K562 (cell line): Measurements from ENCODE around the gene ASB2. TPM values are rescaled to one million over a fixed set of nuclear protein-coding genes. Genes with fewer than 3 reads are reported as not detected.

Source experiments
- ATAC-seq: fragments of 200-7000 bp; cut with Tn5 transposase; 3 replicates; pipeline ENCODE4 v1.9.1; 2020; ENCODE audit warnings: moderate library complexity
- BruUV-seq: library from RNA; stranded (reverse); fragments of 400-500 nt; replicated peaks from 2 replicates; lab custom pipeline; 2021; lab: Mats Ljungman, UMichigan
- CTCF ChIA-PET: fragments of 300-600 bp; formaldehyde crosslinking; extraction: SDS; loops from one replicate; lab custom pipeline; 2021; ENCODE audit warnings: low intra/inter-chr PET ratio; lab: Yijun Ruan, JAX
- POLR2A ChIA-PET: fragments of 300-600, 350-650 bp; sonication (Branson Sonifier 250); formaldehyde crosslinking; extraction: SDS; loops from one replicate; lab custom pipeline; 2021; ENCODE audit warnings: antibody characterized with exemption, inconsistent platforms; lab: Yijun Ruan, JAX
- DNase-seq, 4 experiments: peaks; one replicate each; pipeline versions ENCODE4 v3.0.0 to v3.0.0-alpha.2; 2011 to 2018; ENCODE audit warnings: low spot score in 3 of 4, mixed read lengths in 3 of 4; ENCODE audit errors: extremely low read depth in 1 of 4
- FAIRE-seq: peaks from 2 replicates; lab custom pipeline; 2011; peaks lifted over from hg19 to GRCh38; lab: Jason Lieb, UNC
- H2AFZ ChIP-seq: 2 replicates; pipeline ENCODE4 v1.6.0; 2011; ENCODE audit warnings: low read depth, low read length, control low read depth, inconsistent platforms
- H3K27ac ChIP-seq: fragments of 200-600 bp; 3 replicates; pipeline ENCODE4 v1.8.0; 2011; ENCODE audit warnings: low read depth, mild to moderate bottlenecking, control low read depth, inconsistent platforms, low read length, moderate library complexity, mixed read lengths; ENCODE audit errors: extremely low read depth
- H3K27me3 ChIP-seq, 2 experiments: fragments of 300-600 bp in 1 of 2; 2 replicates in 1 of 2; 3 replicates in 1 of 2; pipeline versions ENCODE4 v1.6.0 to v1.8.0; 2011; ENCODE audit warnings: inconsistent platforms in 2 of 2, low read length in 2 of 2, mild to moderate bottlenecking in 1 of 2, mixed read lengths in 1 of 2, moderate library complexity in 1 of 2; ENCODE audit not compliant: control insufficient read depth in 2 of 2, insufficient read depth in 2 of 2
- H3K36me3 ChIP-seq: fragments of 300-600 bp; 3 replicates; pipeline ENCODE4 v1.8.0; 2011; ENCODE audit warnings: mild to moderate bottlenecking, low read length, inconsistent platforms; ENCODE audit not compliant: control insufficient read depth, insufficient read depth
- H3K4me1 ChIP-seq, 2 experiments: fragments of 200-600 bp in 1 of 2; replicated peaks in 1 of 2; 2 replicates in 1 of 2; 3 replicates in 1 of 2; pipeline versions ENCODE4 v1.5.1 to v1.8.0; 2011; ENCODE audit warnings: inconsistent platforms in 2 of 2, low read length in 2 of 2, mild to moderate bottlenecking in 1 of 2, mixed read lengths in 1 of 2, moderate library complexity in 1 of 2; ENCODE audit not compliant: control insufficient read depth in 2 of 2, insufficient read depth in 2 of 2
- H3K4me2 ChIP-seq: 2 replicates; pipeline ENCODE4 v1.6.1; 2011; ENCODE audit warnings: low read length, control low read depth, inconsistent platforms, mixed read lengths; ENCODE audit not compliant: insufficient read depth
- H3K4me3 ChIP-seq: fragments of 200-600 bp; sonication (generic), shearing (Covaris generic); 2 replicates; pipeline ENCODE4 v1.5.1; 2016; ENCODE audit warnings: control low read depth, inconsistent platforms
- H3K79me2 ChIP-seq: fragments of 200-600 bp; 3 replicates; pipeline ENCODE4 v1.8.0; 2011; ENCODE audit warnings: low read length, inconsistent platforms; ENCODE audit not compliant: control insufficient read depth, insufficient read depth
- H3K9ac ChIP-seq, 2 experiments: 2 replicates each; pipeline versions ENCODE4 v1.6.0 to v1.6.1; 2011; ENCODE audit warnings: low read depth in 2 of 2, low read length in 2 of 2, control low read depth in 1 of 2, inconsistent platforms in 1 of 2, mild to moderate bottlenecking in 1 of 2, mixed read lengths in 1 of 2; ENCODE audit not compliant: insufficient read depth in 1 of 2
- H3K9me1 ChIP-seq: one replicate; pipeline ENCODE4 v1.6.0; 2011; ENCODE audit warnings: inconsistent platforms, mild to moderate bottlenecking, low read length, moderate library complexity; ENCODE audit not compliant: control insufficient read depth, insufficient read depth
- H3K9me3 ChIP-seq: replicated peaks from 2 replicates; pipeline ENCODE4 v1.5.1; 2011; ENCODE audit warnings: low read depth, low read length, inconsistent platforms; ENCODE audit not compliant: control insufficient read depth, insufficient read depth
- H4K20me1 ChIP-seq: replicated peaks from 2 replicates; pipeline ENCODE4 v1.6.1; 2011; ENCODE audit warnings: low read length, inconsistent platforms, mixed read lengths; ENCODE audit not compliant: control insufficient read depth, insufficient read depth
- ELK3 ChIP-seq: fragments of 450-650 bp; formaldehyde crosslinking; IDR thresholded peaks from 2 replicates; pipeline ENCODE4 v1.4.0; 2020; ENCODE audit warnings: mild to moderate bottlenecking
- ZNF24 ChIP-seq: fragments of 450-650 bp; IDR thresholded peaks from 2 replicates; pipeline ENCODE4 v1.6.1; 2016
- ZNF77 ChIP-seq: fragments of 250-450 bp; sonication (Bioruptor Pico); IDR thresholded peaks from 2 replicates; pipeline ENCODE4 v1.5.0; 2020
- WGBS: fragments of 100-300 bp; shearing (Covaris generic); methylation state at CpG from one replicate; pipeline ENCODE4 v1.1.6; 2016; ENCODE audit warnings: low coverage, mixed read lengths; ENCODE audit not compliant: insufficient coverage; ENCODE audit errors: missing lambda C conversion rate; 5-methylcytosine and 5-hydroxymethylcytosine counted together
- in situ Hi-C: fragments of 300-500 bp; cut with MboI; formaldehyde crosslinking; loops from 4 replicates; pipeline ENCODE4 v1.15.0; 2018; ENCODE audit warnings: inconsistent platforms, mixed read lengths
- intact Hi-C: fragments of 100-400 bp; cut with micrococcal nuclease; formaldehyde crosslinking; loops from 2 replicates; pipeline ENCODE4 v1.14.2; 2022
- polyA plus RNA-seq, 8 experiments: library from polyadenylated mRNA; depleted of rRNA in 4 of 8; stranded (reverse) in 5 of 8; unstranded in 3 of 8; fragments of >200 nt; fragmentation: Nextera tagmentation in 2 of 8; fragmentation: Illumina TruSeq in 1 of 8; extraction: Ambion mirVana in 2 of 8; extraction: Trizol in 1 of 8; gene quantifications; 2 replicates each; pipeline versions ENCODE4 v1.2.1 to v1.2.3, GENCODE V29; 2011 to 2014; ENCODE audit warnings: inconsistent platforms in 1 of 8, missing spikeins in 1 of 8
- total RNA-seq, 7 experiments: library from RNA; depleted of rRNA in 6 of 7; stranded (reverse); fragments of >200 nt in 6 of 7; fragmentation: Illumina TruSeq in 2 of 7; extraction: Trizol in 2 of 7; gene quantifications; 2 replicates each; pipeline versions ENCODE4 v1.2.1 to v1.2.3, GENCODE V29; 2011 to 2021; ENCODE audit warnings: low replicate concordance in 1 of 7
- TF ChIP-seq, protein P1 (sequence below): fragments of 200-400 bp; formaldehyde crosslinking; IDR thresholded peaks from 2 replicates; pipeline ENCODE4 v1.6.1; 2017; ENCODE audit warnings: mild to moderate bottlenecking, low read depth, low read length, moderate library complexity
- TF ChIP-seq, protein P2 (sequence below): sonication (generic); formaldehyde crosslinking; IDR thresholded peaks from 2 replicates; pipeline ENCODE4 v1.8.0; 2023; ENCODE audit warnings: missing genetic modification reagents, mild to moderate bottlenecking, borderline replicate concordance

Gene ASB2
- total and polyA plus RNA-seq, 9 of the 15 experiments (the other 6 are each of a cell fraction or from before 2014, with no cell fraction given): not detected

DNA sequence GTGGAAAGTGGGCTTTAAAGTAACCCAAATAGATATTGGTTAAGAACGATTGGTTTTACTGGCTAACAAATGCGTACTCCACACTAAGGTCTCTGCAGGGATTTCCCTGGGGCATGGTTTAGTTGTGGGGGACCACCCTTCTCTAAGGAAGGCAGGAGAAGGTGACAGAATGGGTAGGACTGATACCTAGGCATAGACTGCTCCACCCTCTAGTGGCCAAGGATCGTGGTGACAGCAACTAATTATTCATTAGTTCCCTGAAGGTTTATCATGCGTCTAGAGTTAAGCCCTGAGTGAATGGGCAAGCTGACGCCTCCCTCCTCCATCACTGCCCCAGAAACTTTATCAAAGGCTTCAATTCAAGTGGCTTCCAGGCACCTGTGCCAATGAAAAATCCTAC is 40.1 kb downstream of the ASB2 start (continued):
- TF ChIP-seq, protein P1, sequence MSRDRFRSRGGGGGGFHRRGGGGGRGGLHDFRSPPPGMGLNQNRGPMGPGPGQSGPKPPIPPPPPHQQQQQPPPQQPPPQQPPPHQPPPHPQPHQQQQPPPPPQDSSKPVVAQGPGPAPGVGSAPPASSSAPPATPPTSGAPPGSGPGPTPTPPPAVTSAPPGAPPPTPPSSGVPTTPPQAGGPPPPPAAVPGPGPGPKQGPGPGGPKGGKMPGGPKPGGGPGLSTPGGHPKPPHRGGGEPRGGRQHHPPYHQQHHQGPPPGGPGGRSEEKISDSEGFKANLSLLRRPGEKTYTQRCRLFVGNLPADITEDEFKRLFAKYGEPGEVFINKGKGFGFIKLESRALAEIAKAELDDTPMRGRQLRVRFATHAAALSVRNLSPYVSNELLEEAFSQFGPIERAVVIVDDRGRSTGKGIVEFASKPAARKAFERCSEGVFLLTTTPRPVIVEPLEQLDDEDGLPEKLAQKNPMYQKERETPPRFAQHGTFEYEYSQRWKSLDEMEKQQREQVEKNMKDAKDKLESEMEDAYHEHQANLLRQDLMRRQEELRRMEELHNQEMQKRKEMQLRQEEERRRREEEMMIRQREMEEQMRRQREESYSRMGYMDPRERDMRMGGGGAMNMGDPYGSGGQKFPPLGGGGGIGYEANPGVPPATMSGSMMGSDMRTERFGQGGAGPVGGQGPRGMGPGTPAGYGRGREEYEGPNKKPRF: no peak

GRCh38 chr14:93935213-93935612 is 41.2 kb downstream of the ASB2 start:
- no peak overlapping the region for H3K4me2 ChIP-seq
- BruUV-seq: no TSS peak
- H3K4me1 ChIP-seq: 0 out of 5 replicates have a peak, but pooled peaks cover 0 to 2% of the 10 kb centered on the region in 2 experiments
- no peaks in the 10 kb centered on the region for H3K36me3 ChIP-seq
- no peak for ATAC-seq
- H3K79me2 ChIP-seq: no peaks in the 10 kb centered on the region
- intact Hi-C loops: loop anchor here (5.0 kb wide), 1 partner anchor 67 kb away; no protein-coding TSS in a partner anchor
- no peak overlapping the region for H3K9ac ChIP-seq
- no peaks in the 10 kb centered on the region for H4K20me1 ChIP-seq
- DNase-seq: no peak
- H3K27ac ChIP-seq: no peak overlapping the region
- H3K4me3 ChIP-seq: no peak overlapping the region
- in situ Hi-C loops: no loop called here
- no peaks in the 10 kb centered on the region for H3K9me1 ChIP-seq
- POLR2A ChIA-PET: interaction anchor here (0.7 kb wide), 1 partner anchor 10 kb away, joined by 3 read pairs; no protein-coding TSS in a partner anchor
- WGBS: 0% methylated on average over 4 of the region's 8 CpGs
- no peak for FAIRE-seq
- CTCF ChIA-PET: no interaction called here
- H3K27me3 ChIP-seq: peaks cover 0 to 10% of the 10 kb centered on the region in 2 experiments; a peak in 1 of 5 replicates
- no peak overlapping the region for H2AFZ ChIP-seq
- no peaks in the 10 kb centered on the region for H3K9me3 ChIP-seq
- TF ChIP-seq ZNF77 (no peak), ELK3 (CRISPR knock-in tag) (no peak), ZNF24 (peak; percentile 58; the same call in 1 of the 2 replicates)
- TF ChIP-seq, protein P2, sequence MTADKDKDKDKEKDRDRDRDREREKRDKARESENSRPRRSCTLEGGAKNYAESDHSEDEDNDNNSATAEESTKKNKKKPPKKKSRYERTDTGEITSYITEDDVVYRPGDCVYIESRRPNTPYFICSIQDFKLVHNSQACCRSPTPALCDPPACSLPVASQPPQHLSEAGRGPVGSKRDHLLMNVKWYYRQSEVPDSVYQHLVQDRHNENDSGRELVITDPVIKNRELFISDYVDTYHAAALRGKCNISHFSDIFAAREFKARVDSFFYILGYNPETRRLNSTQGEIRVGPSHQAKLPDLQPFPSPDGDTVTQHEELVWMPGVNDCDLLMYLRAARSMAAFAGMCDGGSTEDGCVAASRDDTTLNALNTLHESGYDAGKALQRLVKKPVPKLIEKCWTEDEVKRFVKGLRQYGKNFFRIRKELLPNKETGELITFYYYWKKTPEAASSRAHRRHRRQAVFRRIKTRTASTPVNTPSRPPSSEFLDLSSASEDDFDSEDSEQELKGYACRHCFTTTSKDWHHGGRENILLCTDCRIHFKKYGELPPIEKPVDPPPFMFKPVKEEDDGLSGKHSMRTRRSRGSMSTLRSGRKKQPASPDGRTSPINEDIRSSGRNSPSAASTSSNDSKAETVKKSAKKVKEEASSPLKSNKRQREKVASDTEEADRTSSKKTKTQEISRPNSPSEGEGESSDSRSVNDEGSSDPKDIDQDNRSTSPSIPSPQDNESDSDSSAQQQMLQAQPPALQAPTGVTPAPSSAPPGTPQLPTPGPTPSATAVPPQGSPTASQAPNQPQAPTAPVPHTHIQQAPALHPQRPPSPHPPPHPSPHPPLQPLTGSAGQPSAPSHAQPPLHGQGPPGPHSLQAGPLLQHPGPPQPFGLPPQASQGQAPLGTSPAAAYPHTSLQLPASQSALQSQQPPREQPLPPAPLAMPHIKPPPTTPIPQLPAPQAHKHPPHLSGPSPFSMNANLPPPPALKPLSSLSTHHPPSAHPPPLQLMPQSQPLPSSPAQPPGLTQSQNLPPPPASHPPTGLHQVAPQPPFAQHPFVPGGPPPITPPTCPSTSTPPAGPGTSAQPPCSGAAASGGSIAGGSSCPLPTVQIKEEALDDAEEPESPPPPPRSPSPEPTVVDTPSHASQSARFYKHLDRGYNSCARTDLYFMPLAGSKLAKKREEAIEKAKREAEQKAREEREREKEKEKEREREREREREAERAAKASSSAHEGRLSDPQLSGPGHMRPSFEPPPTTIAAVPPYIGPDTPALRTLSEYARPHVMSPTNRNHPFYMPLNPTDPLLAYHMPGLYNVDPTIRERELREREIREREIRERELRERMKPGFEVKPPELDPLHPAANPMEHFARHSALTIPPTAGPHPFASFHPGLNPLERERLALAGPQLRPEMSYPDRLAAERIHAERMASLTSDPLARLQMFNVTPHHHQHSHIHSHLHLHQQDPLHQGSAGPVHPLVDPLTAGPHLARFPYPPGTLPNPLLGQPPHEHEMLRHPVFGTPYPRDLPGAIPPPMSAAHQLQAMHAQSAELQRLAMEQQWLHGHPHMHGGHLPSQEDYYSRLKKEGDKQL: no peak
